ENCODE results near the gene HENMT1. TPM values are rescaled to one million over a fixed set of nuclear protein-coding genes. Genes with fewer than 3 reads are reported as not detected.
"Not testable (repeated sequence)": the region's sequence is repeated elsewhere in the genome, so short reads cannot be mapped to it uniquely, and the experiment has no call there.

The HENMT1 gene
- polyA plus RNA-seq, 1 of the 3 experiments (the other 2 are of a cell fraction) = 0.03 TPM

- TF ChIP-seq, protein P1, sequence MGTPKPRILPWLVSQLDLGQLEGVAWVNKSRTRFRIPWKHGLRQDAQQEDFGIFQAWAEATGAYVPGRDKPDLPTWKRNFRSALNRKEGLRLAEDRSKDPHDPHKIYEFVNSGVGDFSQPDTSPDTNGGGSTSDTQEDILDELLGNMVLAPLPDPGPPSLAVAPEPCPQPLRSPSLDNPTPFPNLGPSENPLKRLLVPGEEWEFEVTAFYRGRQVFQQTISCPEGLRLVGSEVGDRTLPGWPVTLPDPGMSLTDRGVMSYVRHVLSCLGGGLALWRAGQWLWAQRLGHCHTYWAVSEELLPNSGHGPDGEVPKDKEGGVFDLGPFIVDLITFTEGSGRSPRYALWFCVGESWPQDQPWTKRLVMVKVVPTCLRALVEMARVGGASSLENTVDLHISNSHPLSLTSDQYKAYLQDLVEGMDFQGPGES (IDR thresholded peaks at IDR 0.05; ENCODE audit: low read depth, low read length) = no peak
- TF ChIP-seq RFX5 (IDR thresholded peaks at IDR 0.05; ENCODE audit: low read length) = no peak
- TF ChIP-seq RCOR1 (IDR thresholded peaks at IDR 0.05; ENCODE audit: low read length) = no peak
- TF ChIP-seq GABPA (IDR thresholded peaks at IDR 0.05; ENCODE audit: low read depth) = no peak
- TF ChIP-seq MEF2A (IDR thresholded peaks at IDR 0.05; ENCODE audit: borderline replicate concordance, low read depth) = no peak
- TF ChIP-seq GATA2 (CRISPR knock-in tag; IDR thresholded peaks at IDR 0.05) = no peak
- no peak for TF ChIP-seq RXRA (IDR thresholded peaks at IDR 0.05; ENCODE audit: borderline replicate concordance, low read depth)
- Histone ChIP-seq H3K79me2 (ENCODE audit: insufficient read depth) (no peaks in the 10 kb centered on the region), H3K27me3 (ENCODE audit: insufficient read depth) (no peaks in the 10 kb centered on the region), H3K9me2 (no peaks in the 10 kb centered on the region), H3K27ac (ENCODE audit: low read depth in 2 of 2, low read length in 1 of 2) (no peak overlapping the region), H3F3A (replicated peaks; ENCODE audit: insufficient read depth) (no peaks in the 10 kb centered on the region), H3K36me3 (replicated peaks in 1 of 2; ENCODE audit: control insufficient read depth in 1 of 2, insufficient read depth in 2 of 2, low read length in 1 of 2) (no peaks in the 10 kb centered on the region), H3K4me3 (ENCODE audit: low read depth in 2 of 2, low read length in 1 of 2) (no peak overlapping the region), H3K9ac (no peak overlapping the region), H4K20me1 (ENCODE audit: insufficient read depth) (no peaks in the 10 kb centered on the region), H3K9me3 (no peaks in the 10 kb centered on the region), H3K4me2 (no peak overlapping the region), H3K4me1 (ENCODE audit: control insufficient read depth in 1 of 2, insufficient read depth in 2 of 2, low read depth in 1 of 2, low read length in 1 of 2) (no peaks in the 10 kb centered on the region; a peak in 1 of 4 replicates), H2AFZ (ENCODE audit: low read depth) (no peak overlapping the region)
- WGBS (ENCODE audit: low lambda C conversion rate) = 61% methylated on average over 7 of the region's 7 CpGs
- POLR2A ChIA-PET = no interaction called here
- CTCF ChIA-PET = no interaction called here
- DNase-seq = no peak
Measured at GRCh38 chr1:108669679-108670078, 8.8 kb upstream of the HENMT1 start.

- Histone ChIP-seq H3K4me3 (ENCODE audit: low read depth in 2 of 2, low read length in 1 of 2) (no peak overlapping the region), H3K4me2 (no peak overlapping the region), H3K4me1 (ENCODE audit: control insufficient read depth in 1 of 2, insufficient read depth in 2 of 2, low read depth in 1 of 2, low read length in 1 of 2) (no peaks in the 10 kb centered on the region; a peak in 1 of 4 replicates), H4K20me1 (ENCODE audit: insufficient read depth) (no peaks in the 10 kb centered on the region), H3K27ac (ENCODE audit: low read depth in 2 of 2, low read length in 1 of 2) (no peak overlapping the region), H3K36me3 (replicated peaks in 1 of 2; ENCODE audit: control insufficient read depth in 1 of 2, insufficient read depth in 2 of 2, low read length in 1 of 2) (no peaks in the 10 kb centered on the region), H3K9ac (no peak overlapping the region), H3K9me3 (no peaks in the 10 kb centered on the region), H2AFZ (ENCODE audit: low read depth) (no peak overlapping the region), H3K79me2 (ENCODE audit: insufficient read depth) (no peaks in the 10 kb centered on the region), H3K9me2 (no peaks in the 10 kb centered on the region), H3K27me3 (ENCODE audit: insufficient read depth) (no peaks in the 10 kb centered on the region), H3F3A (replicated peaks; ENCODE audit: insufficient read depth) (no peaks in the 10 kb centered on the region)
- ChIA-PET POLR2A (no interaction called here), CTCF (no interaction called here)
- TF ChIP-seq ZBTB33 (IDR thresholded peaks at IDR 0.05; ENCODE audit: borderline replicate concordance, low read depth) = no peak
- TF ChIP-seq NFIC (IDR thresholded peaks at IDR 0.05; ENCODE audit: borderline replicate concordance) = no peak
- no peak for TF ChIP-seq MXI1 (IDR thresholded peaks at IDR 0.05; ENCODE audit: low read depth, low read length)
- no peak for TF ChIP-seq ELF1 (IDR thresholded peaks at IDR 0.05)
- no peak for TF ChIP-seq SIN3A (IDR thresholded peaks at IDR 0.05; ENCODE audit: borderline replicate concordance, low read depth, low read length)
- no peak for DNase-seq
Measured at GRCh38 chr1:108668777-108669176, 7.9 kb upstream of the HENMT1 start.

GRCh38 chr1:108667422-108667821, 6.5 kb upstream of the HENMT1 start:
- POLR2A ChIA-PET, CTCF ChIA-PET: not testable (repeated sequence)

More at GRCh38 chr1:108667422-108667821, 6.5 kb upstream of the HENMT1 start:
- not testable (repeated sequence) for H3K9me3 ChIP-seq; H2AFZ ChIP-seq (ENCODE audit: low read depth); H3K27me3 ChIP-seq (ENCODE audit: insufficient read depth); H4K20me1 ChIP-seq (ENCODE audit: insufficient read depth); H3K36me3 ChIP-seq (replicated peaks in 1 of 2; ENCODE audit: control insufficient read depth in 1 of 2, insufficient read depth in 2 of 2, low read length in 1 of 2); H3K9me2 ChIP-seq; H3F3A ChIP-seq (replicated peaks; ENCODE audit: insufficient read depth); DNase-seq; H3K9ac ChIP-seq; H3K27ac ChIP-seq (ENCODE audit: low read depth in 2 of 2, low read length in 1 of 2); H3K4me1 ChIP-seq (ENCODE audit: control insufficient read depth in 1 of 2, insufficient read depth in 2 of 2, low read depth in 1 of 2, low read length in 1 of 2); H3K4me2 ChIP-seq; H3K79me2 ChIP-seq (ENCODE audit: insufficient read depth); H3K4me3 ChIP-seq (ENCODE audit: low read depth in 2 of 2, low read length in 1 of 2)
- 100% methylated on average over 1 of the region's 28 CpGs for WGBS (ENCODE audit: low lambda C conversion rate)
